Measurements from ENCODE around the gene KDF1.

KDF1 gene

DNA sequence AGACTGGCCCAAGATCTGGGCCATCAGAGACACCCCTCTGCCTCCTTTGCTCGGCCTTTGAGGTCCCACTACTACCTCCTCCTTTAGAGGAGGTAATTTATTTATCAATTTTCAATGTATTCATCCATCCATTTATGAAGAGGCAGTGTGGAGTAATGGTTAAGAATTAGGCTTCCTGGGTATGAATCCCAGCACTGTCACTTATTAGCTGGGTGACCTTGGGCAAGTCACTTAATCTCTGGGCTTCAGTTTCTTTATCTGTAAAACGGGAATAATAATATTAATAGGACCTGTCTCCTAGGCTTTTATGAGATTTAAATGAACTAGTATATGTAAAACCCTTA is 48.1 kb downstream of the KDF1 start:
- Histone ChIP-seq H3K27me3 (ENCODE audit: low read depth, low read length) (no peaks in the 10 kb centered on the region), H3K4me3 (ENCODE audit: low read length) (no peak overlapping the region), H4K20me1 (ENCODE audit: insufficient read depth, low read length) (no peaks in the 10 kb centered on the region), H2AFZ (ENCODE audit: low read depth, low read length) (no peak overlapping the region), H3K9me3 (ENCODE audit: insufficient read depth, low read length) (no peaks in the 10 kb centered on the region), H3K4me2 (ENCODE audit: low read length) (no peak overlapping the region), H3K36me3 (replicated peaks; ENCODE audit: low read depth, low read length) (no peaks in the 10 kb centered on the region), H3K79me2 (ENCODE audit: low read length) (no peaks in the 10 kb centered on the region), H3K4me1 (ENCODE audit: low read length) (no peaks in the 10 kb centered on the region), H3K9ac (ENCODE audit: low read length) (no peak overlapping the region), H3K27ac (ENCODE audit: low read length) (no peak overlapping the region)
- no peak for TF ChIP-seq EZH2phosphoT487 (IDR thresholded peaks at IDR 0.05; ENCODE audit: low read depth)
- no peak for TF ChIP-seq CTCF (IDR thresholded peaks at IDR 0.05; ENCODE audit: low read depth, low read length)

- Histone ChIP-seq H3K79me2 (ENCODE audit: low read length) (no peaks in the 10 kb centered on the region), H3K9me3 (ENCODE audit: insufficient read depth, low read length) (no peaks in the 10 kb centered on the region), H3K4me1 (ENCODE audit: low read length) (no peaks in the 10 kb centered on the region), H3K9ac (ENCODE audit: low read length) (no peak overlapping the region), H3K36me3 (replicated peaks; ENCODE audit: low read depth, low read length) (no peaks in the 10 kb centered on the region), H3K4me2 (ENCODE audit: low read length) (no peak overlapping the region), H4K20me1 (ENCODE audit: insufficient read depth, low read length) (no peaks in the 10 kb centered on the region), H3K27ac (ENCODE audit: low read length) (no peak overlapping the region), H2AFZ (ENCODE audit: low read depth, low read length) (no peak overlapping the region), H3K4me3 (ENCODE audit: low read length) (no peak overlapping the region), H3K27me3 (ENCODE audit: low read depth, low read length) (no peaks in the 10 kb centered on the region)
- no peak for TF ChIP-seq CTCF (IDR thresholded peaks at IDR 0.05; ENCODE audit: low read depth, low read length)
- no peak for TF ChIP-seq EZH2phosphoT487 (IDR thresholded peaks at IDR 0.05; ENCODE audit: low read depth)
These were observed 48.7 kb downstream of the KDF1 start for GRCh38 chr1:26911399-26912146.

DNA sequence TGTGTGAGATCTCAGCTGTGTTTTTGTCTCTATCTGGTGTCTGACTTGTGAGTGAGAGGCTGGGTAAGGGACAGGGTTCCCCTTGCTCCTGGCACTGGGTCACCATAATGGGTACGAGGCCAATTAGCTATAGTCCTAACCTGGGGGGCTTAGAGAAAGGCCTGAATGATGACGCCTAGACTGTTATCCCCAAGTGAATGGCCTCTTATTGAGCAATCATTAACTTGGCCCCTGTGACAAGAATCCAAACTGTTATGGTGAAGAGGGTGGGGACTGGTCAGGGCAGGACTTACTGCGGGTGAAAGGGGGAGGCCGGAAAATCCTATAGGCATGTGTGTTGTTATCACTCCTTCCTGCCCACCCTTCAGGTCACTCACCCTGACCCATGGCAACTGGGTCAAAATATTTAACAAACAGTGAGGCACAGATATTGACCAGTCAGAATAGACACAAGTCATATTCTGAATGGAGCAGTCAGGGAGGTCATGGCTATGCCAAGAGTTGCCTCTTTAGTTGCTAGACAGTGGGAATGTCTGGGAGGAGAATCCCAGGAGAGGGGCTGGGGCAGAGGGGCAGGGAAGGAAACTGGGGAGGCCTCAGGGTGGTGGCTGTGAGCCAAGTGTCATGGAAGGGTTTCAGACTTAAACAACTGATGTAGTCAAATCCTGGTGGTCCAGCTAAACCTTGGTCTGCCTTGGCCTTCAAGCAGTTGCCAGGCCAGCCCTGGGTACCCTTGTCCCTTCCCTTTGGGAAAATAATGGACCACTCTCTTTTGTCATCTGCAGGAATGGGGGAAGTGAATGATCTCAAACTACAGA is 49.7 kb downstream of the KDF1 start:
- no peaks in the 10 kb centered on the region for H3K4me1 ChIP-seq (ENCODE audit: low read length)

More for the DNA sequence above, 49.7 kb downstream of the KDF1 start:
- no peak overlapping the region for H3K4me2 ChIP-seq (ENCODE audit: low read length)
- no peaks in the 10 kb centered on the region for H3K79me2 ChIP-seq (ENCODE audit: low read length)
- TF ChIP-seq EZH2phosphoT487 (IDR thresholded peaks at IDR 0.05; ENCODE audit: low read depth) (no peak), CTCF (IDR thresholded peaks at IDR 0.05; ENCODE audit: low read depth, low read length) (no peak)
- no peaks in the 10 kb centered on the region for H4K20me1 ChIP-seq (ENCODE audit: insufficient read depth, low read length)
- no peak overlapping the region for H3K9ac ChIP-seq (ENCODE audit: low read length)
- H3K27ac ChIP-seq (ENCODE audit: low read length): no peak overlapping the region
- no peaks in the 10 kb centered on the region for H3K27me3 ChIP-seq (ENCODE audit: low read depth, low read length)
- H3K4me3 ChIP-seq (ENCODE audit: low read length): no peak overlapping the region
- no peaks in the 10 kb centered on the region for H3K9me3 ChIP-seq (ENCODE audit: insufficient read depth, low read length)
- H2AFZ ChIP-seq (ENCODE audit: low read depth, low read length): no peak overlapping the region
- H3K36me3 ChIP-seq (replicated peaks; ENCODE audit: low read depth, low read length): no peaks in the 10 kb centered on the region
